Stimulated activated CD4-positive, alpha-beta T cell treated with anti-CD3 and anti-CD28 coated beads, Interleukin-15, amount 100 ng/mL, for 48 hours (primary cell): ENCODE measurements around the gene PHF5A.
"Not testable (repeated sequence)": the region's sequence is repeated elsewhere in the genome, so short reads cannot be mapped to it uniquely, and the experiment has no call there.

Source experiments
- DNase-seq, 2 donors: peaks; one replicate each; pipeline ENCODE4 v3.0.0-alpha.2; 2020; ENCODE audit warnings: low read depth in 2 of 2

Gene PHF5A

DNA sequence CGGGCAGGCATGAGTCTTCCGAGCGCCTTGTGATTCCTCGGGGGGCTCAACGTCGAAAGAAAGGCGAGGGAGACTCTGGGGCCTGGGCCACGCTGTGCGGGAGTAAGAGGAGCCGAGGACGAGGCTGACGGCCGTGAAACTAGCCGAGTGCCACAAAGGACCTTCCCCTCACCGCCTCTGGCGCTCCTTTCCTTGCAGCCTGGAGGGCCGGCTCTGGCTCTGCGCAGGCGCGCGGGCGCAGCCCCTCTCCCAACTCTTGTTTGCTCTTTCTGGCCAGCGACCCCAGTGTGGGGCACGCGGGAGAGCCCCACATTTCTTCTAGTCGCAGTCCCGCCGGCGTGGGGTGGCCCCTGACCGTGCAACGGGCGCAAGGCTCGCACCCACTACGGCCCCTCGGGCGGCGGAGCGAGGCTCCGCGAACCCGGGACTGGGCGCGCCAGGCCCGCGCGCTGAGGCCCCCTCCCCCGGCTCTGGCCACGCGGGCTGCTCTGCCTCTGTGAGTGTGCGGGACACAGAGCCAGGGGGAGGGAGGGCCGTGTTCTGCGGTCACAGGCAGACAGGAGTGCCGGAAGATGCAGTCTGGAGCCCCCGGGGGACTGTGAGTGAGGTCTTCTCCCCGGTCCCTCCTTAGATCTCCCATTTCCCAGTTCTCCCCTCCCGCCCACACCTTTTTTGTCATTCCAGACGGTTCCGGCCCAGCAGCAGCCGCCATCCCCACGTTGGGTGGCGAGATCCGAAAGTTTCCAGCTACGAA is 20.9 kb downstream of the PHF5A start:
- DNase-seq, result peak in 1 of 2 donors; percentile 42

DNA sequence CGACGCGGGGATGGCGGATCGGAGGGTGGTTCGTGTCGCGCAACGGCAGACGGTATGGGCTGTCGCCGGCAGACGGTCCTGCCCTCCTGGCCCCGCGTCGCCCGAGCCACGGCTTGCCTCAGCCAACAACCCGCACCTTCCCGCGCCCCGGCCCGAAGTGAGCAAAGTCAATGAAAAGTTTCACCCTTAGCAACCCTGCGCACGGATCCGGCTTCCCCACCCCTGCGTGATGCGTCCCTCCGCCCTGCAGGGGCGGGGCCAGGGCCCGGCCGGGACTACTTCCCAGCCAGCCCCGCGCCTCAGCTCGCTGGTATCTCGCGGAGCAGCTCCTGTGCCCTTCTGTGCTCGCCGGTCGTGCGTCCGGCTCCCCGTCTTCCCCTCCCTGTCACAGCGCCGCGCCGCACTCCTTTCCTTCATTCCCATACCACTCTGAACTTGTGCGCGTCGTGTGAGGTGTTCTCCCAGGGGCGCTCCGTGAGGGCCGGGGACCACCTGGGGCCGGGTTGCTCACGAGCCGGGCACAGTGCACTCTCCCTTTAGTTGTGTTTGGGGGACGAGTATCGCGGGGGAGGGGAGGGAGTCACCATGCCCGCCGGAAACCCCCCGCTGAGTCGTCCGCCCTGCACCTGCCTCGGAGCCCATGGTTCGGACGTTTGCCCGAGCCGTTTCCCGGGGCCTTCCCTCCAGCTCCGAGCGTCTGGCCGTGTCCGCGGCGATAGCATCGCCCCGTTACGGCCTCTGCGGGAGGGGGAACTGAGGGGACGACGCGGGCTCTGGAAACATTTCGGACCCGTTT is 21.7 kb downstream of the PHF5A start, which contains the start of gene TOB2:
Gene TOB2, minus strand, starts transcription at position 163 of the 796 bp plus-strand sequence. CDS start 9,456 bp downstream, outside the sequence.
- DNase-seq, result peak; percentile 90 to 91

DNA sequence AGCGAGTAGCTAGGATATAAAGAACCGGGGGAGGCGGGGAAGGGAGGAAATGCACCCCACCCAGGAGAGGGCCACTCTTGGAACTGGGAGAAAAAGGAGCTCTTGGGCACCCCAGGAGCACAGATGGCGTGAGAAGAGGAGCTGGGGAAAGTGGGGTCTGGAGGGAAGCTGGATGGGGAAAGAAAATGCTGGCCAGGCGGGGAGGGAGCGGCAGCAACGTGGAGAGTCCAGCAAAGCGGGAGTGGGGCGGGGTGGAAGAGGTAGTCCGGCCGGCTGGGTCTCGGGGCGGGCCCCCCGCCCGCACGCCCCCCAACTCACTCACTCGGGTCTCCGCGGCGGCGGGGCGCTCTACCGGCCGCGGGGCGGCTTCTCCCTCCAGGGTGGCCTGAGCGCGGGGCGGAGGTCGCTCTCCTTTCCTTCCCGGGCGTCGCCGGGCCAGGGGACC is 22.4 kb downstream of the PHF5A start:
- DNase-seq, result peak in 1 of 2 donors; percentile 2

DNA sequence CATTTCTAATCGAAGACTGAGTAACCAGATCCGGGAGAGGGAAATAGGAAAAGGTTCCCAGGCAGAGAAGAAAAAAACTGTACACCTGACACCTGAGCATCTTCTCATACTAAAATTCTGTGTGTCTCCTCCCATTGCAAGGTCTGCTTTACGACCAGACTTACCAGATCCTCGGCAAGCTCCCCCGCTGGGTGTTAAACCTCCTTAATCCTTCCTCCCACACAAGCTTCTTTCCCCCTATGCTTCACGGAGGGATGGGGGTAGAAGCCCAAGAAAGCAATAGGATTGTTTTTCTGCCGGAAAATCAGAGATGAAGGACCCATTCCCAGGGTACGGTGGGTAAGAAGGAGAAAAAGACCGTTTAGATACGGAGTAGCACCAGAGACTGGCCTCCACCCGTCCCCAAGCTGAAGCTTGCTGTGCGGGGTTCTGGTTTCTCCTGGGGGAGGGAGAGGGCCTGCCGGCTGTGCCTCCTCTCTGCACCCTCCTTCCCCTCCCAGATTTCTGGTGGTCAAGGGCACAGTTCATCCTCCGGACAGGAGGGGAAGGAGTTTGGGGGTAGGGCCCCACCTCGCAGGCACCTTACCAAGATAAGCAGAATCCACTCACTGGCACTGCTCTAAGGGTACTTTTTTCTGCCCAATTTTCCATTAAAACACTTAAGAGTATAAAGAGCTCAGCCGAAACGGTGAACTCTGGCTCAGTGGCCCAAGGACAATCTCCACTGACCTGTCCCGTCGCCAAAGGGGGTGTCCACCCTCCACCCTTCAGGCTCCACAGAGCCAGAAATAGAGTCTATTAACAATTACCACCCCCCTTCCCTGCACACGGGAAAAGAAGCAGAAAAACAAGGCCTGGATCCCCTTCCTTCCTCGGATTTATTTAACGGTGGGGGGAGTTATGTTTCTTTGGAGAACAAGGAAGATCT is 23.1 kb downstream of the PHF5A start:
- peak in 1 of 2 donors; percentile 18 for DNase-seq

DNA sequence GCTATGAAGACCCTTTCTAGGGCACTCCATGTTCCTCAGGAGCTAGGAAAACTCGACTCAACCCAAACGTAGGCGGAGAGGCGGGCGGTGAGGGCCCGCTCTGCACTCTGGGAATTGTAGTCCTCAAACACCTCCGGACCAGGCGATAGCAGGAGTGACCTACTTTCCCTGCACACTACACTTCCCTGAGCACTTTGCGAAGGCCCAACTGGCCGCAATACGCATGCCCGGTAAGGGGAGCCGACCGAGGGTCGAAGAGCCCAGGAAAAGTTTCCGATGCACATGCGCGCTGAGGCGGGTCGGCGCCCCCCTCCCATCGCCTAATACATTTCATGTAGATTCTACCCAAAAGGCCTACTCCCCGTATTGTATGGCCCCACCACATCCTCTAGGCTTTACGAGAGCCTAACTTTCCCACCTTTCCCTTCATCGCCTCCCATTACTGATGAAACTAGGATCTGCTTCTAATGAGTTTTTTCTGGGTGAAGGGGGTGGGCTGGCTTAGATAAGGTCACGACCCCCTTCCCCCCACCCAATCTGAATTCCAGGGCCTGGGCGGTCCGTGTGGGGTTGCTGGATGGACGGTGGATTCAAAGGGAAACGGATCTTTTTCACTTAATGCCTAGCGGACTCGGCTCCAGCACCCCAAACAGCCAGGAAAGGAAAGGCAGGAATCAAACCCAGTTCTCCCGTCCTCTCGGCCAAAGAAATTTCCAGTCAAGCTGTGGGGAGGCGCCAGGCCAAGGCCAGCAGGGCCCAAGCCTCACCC is 23.9 kb downstream of the PHF5A start:
- DNase-seq, result peak; percentile 80 to 84

DNA sequence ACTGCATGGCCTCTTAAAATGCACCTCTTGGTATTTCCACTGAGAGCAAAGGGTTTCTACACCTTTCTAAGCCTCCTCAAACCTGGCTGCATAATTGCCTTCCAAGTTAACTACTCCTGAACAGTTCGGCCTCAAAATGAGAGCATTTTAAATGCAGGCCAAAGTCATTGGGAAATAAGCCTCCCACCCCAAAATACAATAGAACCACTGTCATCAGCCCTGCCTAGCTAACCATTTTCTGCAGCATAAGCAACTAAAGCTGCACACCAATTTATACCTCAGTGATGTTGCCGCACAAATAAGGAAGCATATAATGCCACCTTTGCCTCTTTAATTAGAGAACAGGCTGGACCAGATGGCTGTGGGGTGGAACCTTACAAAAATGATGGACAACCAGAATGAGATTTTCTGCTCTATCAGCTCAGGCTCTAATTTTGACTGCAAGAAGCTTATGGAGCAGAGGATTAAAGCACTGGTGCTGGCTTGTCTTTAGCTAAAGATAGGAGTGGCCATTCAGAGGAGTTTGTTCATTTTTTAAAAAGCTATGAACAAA is 26.2 kb downstream of the PHF5A start:
- DNase-seq, result no peak

DNA sequence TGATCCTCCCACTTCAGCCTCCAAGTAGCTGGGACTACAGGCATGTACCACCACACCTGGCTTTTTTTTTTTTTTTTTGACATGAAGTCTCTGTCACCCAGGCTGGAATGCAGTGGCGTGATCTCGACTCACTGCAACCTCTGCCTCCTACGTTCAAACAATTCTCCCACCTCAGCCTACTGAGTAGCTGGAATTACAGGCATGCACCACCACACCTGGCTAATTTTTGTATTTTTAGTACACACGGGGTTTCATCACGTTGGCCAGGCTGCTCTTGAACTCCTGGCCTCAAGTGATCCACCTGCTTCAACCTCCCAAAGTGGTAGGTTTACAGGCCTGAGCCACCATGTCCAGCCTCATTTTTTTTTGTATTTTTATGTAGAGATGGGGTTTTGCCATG is 28.0 kb downstream of the PHF5A start:
- not testable (repeated sequence) for DNase-seq

DNA sequence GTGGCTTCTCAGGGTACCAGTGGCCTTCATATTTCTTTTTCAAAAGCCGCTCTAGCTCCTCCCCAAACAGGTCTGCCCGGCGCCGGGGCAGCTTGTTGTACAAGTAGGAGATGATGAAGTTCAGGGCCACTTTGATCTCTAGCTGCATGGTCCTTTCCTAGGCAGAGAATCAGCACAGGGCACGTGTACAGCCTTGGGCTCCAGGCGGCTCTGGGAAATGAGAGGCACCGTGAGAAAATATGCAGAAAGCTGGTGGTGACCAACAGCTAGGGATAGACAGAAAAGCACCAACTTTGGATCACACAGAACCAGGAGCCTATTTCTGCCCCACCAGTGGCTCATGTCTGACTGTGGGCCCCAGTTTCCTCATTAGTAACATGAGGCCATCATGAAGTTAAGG is 31.3 kb downstream of the PHF5A start:
- DNase-seq, result no peak

DNA sequence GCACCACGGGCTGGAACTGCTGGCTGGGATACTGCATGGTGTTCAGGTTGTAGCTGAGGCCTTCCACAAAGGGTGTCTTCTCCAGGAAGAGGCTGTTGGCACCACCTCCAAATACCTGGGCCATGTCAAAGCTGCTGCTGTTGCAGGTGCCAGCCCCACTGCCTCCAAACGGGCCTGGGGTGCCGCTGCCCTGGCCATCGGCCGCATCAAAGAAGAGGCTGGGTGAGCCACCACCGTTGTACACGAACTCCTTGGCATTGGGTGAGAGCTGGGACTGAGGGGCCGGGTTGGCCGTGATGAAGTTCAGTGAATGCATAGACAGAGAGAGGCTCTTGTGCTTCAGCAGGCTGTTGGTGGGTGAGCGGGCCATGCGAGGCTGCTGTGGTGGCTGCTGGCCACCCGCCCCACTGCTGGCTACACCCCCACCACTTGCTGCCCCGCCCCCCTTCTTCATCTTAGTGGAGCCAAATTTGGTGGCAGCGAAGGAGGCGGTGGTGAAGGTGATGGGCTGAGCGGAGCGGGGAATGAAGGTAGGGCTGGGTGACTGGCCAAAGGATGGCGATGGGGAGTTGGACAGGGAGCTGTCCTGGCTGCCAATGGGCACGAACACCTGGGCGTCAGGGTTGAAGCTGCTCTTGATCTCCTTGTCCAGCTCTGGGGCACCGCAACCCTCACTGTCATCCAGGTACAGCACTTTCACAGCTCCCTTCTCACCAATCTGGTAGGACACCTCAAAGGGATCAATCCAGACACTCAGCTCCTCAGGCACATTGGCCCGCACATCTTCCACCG is 32.0 kb downstream of the PHF5A start:
- no peak for DNase-seq

DNA sequence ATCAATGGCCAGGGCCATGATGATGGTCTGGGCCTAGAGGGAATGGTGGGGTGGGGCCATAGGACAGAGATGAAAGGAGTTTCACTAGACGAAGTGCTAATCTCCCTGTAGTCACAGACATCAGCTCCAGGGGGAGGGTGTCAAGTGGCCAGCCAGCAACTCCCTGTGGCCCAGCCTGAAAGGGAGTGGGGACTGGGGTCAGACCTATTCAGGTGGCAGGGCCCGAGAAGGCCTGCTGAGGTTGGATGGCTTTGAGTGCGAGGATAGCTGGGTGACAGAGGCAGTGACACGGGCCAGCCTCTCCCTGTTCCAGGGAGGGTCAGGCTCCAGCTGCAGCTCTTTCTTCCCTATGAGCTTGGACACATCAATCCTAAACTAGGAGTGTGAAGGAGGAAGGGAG is 32.9 kb downstream of the PHF5A start:
- no peak for DNase-seq

DNA sequence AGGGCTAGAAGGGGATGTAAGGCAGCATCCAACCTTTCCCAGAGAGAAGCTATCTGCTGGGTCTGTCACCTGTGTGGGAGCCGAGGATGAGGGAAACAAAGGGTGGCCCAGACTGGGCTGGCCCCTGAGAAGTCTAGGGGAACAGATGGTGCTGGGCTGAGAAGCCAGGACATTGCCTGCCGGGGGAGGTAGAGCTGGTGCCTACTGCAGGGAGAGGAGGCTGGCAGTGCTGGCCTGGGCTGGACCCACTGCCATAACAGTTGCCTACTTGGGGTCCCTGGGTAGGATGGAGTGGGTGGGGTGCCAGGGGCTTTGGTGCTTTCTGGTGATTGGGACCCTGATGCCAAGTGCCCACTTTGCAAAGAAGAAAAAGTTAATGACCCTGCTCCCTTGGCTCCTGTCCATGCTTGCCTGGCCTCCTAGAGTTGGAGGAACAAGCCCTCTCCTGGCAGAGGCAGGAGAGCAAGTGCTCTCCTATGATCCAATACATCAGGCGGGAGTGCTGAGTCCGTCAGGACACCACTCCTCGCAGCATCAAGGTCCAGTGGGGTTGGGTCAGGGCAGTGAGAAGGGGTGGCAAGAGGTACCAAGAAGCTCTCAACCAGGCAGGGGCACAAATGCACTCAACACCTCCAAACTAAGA is 34.0 kb downstream of the PHF5A start:
- DNase-seq, result not testable (repeated sequence)

DNA sequence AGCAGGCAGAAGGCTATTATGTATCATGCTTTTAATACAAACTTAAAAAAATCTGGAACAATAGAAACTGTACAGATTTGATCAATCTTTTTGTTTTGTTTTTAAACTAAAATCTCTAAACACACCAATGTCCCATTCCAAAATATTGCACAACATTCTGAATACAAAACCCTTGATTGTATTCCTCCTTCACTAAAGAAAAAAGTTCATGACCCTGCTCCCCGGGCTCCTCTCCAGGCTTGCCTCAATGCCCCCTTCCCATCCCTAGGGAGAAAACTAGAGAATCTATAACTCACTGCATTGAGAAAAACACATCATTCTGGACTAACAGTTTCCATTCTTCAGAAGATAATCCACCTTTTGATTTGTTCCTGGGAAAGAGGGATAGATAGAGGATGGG is 35.0 kb downstream of the PHF5A start:
- DNase-seq, result not testable (repeated sequence)

DNA sequence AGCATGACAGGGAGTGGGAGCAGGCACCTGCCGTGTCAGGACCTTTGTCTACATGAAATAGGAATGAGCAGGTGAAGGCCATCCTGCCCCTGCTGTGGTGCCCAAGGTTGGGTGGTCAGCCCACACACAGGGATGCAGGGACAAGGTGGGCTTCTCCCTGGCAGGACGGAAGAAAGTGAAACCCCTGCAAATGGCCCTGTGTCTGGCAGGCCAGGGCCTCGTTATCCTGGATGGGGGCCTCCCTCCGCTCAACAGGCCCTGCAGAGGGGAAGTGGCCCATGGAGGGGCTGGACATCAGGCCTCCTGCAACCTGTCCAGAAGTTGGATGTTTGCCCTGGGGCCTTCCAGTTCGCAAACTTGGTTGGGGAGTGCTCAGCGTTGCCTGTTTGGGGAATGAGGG is 36.8 kb downstream of the PHF5A start:
- no peak for DNase-seq

DNA sequence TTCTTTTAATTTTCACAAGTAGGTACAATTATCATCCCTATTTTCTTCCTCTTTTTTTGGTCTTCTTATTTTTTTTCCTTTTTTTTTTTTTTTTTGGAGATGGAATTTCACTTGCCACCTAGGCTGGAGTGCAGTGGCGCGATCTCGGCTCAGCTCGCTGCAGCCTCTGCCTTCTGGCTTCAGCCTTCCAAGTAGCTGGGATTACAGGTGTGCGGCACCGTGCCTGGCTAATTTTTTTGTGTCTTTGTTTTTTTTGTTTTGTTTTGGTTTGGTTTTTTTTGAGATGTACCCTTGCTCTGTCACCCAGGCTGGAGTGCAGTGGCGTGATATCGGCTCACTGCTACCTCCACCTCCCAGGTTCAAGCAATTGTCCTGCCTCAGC is 38.5 kb downstream of the PHF5A start:
- no peak for DNase-seq

DNA sequence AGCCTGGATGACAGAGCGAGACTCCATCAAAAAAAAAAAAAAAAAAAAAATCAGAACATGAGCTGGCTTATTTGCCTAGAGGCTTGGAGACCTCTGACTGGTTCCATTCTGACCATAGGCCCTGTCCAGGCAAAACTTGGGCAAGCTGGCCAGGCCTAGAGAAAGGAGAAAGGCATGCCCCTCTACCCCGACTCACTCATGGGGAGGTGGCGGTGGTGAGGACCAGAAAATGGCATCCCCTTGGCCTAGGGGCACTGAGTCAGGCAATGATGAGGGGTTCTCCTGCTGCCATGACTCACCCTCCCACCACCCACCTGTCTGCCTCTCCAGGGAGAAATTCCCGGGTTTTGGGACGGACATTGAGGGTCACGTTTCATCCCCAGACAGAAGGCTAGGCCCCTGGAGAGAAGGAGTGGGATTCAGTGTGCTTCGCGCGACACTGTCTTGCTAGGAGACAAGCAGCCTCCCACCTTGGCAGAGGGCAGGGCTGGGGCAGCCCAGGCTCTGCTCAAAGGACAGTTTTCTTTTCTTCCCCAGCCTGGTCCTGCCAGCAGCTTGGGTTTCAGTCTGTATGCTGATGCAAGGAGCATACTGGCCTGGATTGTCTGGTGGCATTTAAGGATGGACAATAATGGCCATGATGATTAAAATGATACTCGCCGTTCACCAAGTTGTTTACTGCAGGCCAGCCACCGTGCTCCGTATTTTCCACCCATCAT is 39.1 kb downstream of the PHF5A start:
- DNase-seq, result no peak

DNA sequence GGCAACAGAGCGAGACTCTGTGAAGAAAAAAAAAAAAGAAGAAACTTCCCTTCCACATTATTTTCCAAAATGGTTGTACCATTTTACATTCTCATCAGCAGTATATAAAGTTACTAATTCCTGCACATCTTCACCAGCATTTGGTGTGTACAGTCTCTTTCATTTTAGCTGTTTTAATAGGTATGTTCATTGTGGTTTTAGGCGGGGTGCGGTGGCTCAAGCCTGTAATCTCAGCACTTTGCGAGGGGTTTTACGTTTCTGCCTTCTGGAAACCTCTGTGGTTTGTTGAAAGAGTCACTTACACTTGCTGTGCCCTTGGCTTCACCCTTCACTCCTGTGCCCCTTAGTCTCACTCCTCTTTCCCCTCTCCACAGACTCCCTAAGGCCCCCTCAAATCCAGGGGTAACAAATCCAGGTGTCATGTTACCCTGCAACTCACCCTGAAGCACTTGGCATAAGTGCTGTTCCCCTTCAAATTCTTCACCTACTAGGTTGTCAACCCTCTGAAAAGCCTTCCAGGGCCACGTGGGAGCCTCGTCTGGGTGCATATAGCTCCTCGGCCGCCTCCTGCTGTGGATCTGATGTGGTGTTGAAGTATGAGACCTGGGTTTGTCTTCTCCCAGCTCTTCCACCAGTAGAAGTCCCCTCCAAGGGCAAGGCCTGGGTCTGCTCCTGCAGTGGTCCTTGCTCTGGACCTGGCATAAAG is 42.7 kb downstream of the PHF5A start:
- DNase-seq, result peak in 1 of 2 donors; percentile 12

DNA sequence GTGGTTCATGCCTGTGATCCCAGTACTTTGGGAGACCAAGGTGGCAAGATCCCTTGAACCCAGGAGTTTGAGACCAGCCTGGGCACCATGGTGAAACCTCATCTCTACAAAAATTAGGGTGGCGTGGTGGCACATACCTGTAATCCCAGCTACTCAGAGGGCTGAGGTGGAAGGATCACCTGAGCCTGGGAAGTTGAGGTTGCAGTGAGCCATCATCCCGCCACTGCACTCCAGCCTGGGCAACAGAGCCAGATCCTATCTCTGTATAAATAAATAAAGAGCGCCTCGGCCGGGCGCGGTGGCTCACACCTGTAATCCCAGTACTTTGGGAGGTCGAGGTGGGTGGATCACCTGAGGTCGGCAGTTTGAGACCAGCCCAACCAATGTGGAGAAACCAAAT is 49.8 kb downstream of the PHF5A start:
- no peak for DNase-seq
